ENCODE measurements around the gene MYORG.
A peak's percentile ranks its signal among the peaks of the same experiment; 100 is the strongest.

Gene MYORG

GRCh38 chr9:34384368-34385165, 7.9 kb upstream of the MYORG start:
- DNase-seq = no peak

- no peak for DNase-seq
These were observed 7.2 kb upstream of the MYORG start for GRCh38 chr9:34383904-34384303.

GRCh38 chr9:34382879-34383278, 6.2 kb upstream of the MYORG start:
- DNase-seq = no peak

GRCh38 chr9:34382054-34382453, 5.4 kb upstream of the MYORG start:
- DNase-seq = no peak

- no peak for DNase-seq
These were observed 4.6 kb upstream of the MYORG start for GRCh38 chr9:34381323-34381722.

GRCh38 chr9:34380511-34381315, 4.0 kb upstream of the MYORG start:
- DNase-seq = peak; percentile 40 to 82 (median 64)

- DNase-seq = peak in 1 of 4 experiments; percentile 17
These were observed 3.4 kb upstream of the MYORG start for GRCh38 chr9:34380034-34380510.

- peak; percentile 64 to 87 (median 83) for DNase-seq
These were observed 2.8 kb upstream of the MYORG start for GRCh38 chr9:34379334-34380033.

- DNase-seq = no peak
These were observed 1.8 kb upstream of the MYORG start for GRCh38 chr9:34378376-34379060.

GRCh38 chr9:34377404-34377746, 677 bp upstream of the MYORG start:
- no peak for DNase-seq

- peak in 2 of 4 experiments; percentile 18 to 24 for DNase-seq
These were observed 650 bp downstream of the MYORG start for GRCh38 chr9:34375901-34376595.

- DNase-seq = no peak
These were observed 1.7 kb downstream of the MYORG start for GRCh38 chr9:34374905-34375552.

- DNase-seq = no peak
These were observed 2.4 kb downstream of the MYORG start for GRCh38 chr9:34374339-34374738.

GRCh38 chr9:34373749-34374148, 2.9 kb downstream of the MYORG start:
- no peak for DNase-seq

- DNase-seq = no peak
These were observed 4.2 kb downstream of the MYORG start for GRCh38 chr9:34372467-34373011.

- DNase-seq = no peak
These were observed 4.7 kb downstream of the MYORG start for GRCh38 chr9:34371886-34372466.

- no peak for DNase-seq
These were observed 5.5 kb downstream of the MYORG start for GRCh38 chr9:34370970-34371880.

- DNase-seq = no peak
These were observed 6.2 kb downstream of the MYORG start for GRCh38 chr9:34370335-34370969.

GRCh38 chr9:34369636-34370035, 7.1 kb downstream of the MYORG start:
- DNase-seq = no peak

Data from activated naive CD4-positive, alpha-beta T cell (primary cell).